Measurements from ENCODE around the gene SPATA6L.

DNA sequence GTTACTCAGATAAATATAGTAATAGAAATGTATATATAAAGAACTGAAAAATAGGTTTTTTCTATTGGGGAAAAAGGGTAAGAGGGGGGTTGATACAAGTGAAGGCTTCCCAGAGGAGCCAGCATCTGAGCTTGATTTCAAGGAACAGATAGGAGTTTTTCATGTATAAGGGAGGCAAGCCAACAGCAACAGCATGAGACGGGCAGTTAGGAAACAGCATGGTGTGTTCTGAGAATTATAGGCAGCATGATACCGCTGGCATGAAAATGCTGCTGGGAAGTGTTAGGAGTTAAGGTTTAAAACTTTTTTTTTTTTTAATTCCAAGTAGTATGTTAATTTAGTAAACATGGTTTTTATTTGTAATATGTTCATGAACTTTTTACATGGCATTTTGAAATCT lies 22.7 kb upstream of the SPATA6L start:
- TF ChIP-seq, protein P1, sequence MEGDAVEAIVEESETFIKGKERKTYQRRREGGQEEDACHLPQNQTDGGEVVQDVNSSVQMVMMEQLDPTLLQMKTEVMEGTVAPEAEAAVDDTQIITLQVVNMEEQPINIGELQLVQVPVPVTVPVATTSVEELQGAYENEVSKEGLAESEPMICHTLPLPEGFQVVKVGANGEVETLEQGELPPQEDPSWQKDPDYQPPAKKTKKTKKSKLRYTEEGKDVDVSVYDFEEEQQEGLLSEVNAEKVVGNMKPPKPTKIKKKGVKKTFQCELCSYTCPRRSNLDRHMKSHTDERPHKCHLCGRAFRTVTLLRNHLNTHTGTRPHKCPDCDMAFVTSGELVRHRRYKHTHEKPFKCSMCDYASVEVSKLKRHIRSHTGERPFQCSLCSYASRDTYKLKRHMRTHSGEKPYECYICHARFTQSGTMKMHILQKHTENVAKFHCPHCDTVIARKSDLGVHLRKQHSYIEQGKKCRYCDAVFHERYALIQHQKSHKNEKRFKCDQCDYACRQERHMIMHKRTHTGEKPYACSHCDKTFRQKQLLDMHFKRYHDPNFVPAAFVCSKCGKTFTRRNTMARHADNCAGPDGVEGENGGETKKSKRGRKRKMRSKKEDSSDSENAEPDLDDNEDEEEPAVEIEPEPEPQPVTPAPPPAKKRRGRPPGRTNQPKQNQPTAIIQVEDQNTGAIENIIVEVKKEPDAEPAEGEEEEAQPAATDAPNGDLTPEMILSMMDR (IDR thresholded peaks at IDR 0.05): no peak
- no peak for TF ChIP-seq POLR2A (IDR thresholded peaks at IDR 0.05)
